GM23248 (cell line): Measurements from ENCODE around the gene KLHL30. TPM values are rescaled to one million over a fixed set of nuclear protein-coding genes. Genes with fewer than 3 reads are reported as not detected.

Experiments used
- DNase-seq: peaks from one replicate; pipeline ENCODE4 v3.0.0-alpha.2; 2015
- H2AFZ ChIP-seq: fragments of 200-600 bp; sonication (generic); 2 replicates; pipeline ENCODE4 v1.6.1; 2016; ENCODE audit warnings: antibody characterized with exemption
- H3F3A ChIP-seq: fragments of 200-600 bp; sonication (generic); 2 replicates; pipeline ENCODE4 v1.6.1; 2016; ENCODE audit warnings: mild to moderate bottlenecking, antibody characterized with exemption, mixed run types; ENCODE audit not compliant: insufficient read depth
- H3K27ac ChIP-seq: fragments of 200-600 bp; sonication (generic); 2 replicates; pipeline ENCODE4 v1.5.1; 2016; ENCODE audit warnings: mild to moderate bottlenecking
- H3K27me3 ChIP-seq: fragments of 200-600 bp; sonication (generic); replicated peaks from 2 replicates; pipeline ENCODE4 v1.6.1; 2016; ENCODE audit warnings: mild to moderate bottlenecking; ENCODE audit not compliant: insufficient read depth
- H3K36me3 ChIP-seq: fragments of 200-600 bp; sonication (generic); 2 replicates; pipeline ENCODE4 v1.6.1; 2016; ENCODE audit warnings: low read depth, mild to moderate bottlenecking
- H3K4me1 ChIP-seq: fragments of 200-600 bp; sonication (generic); 2 replicates; pipeline ENCODE4 v1.6.1; 2016; ENCODE audit warnings: mild to moderate bottlenecking; ENCODE audit not compliant: insufficient read depth
- H3K4me2 ChIP-seq: fragments of 200-600 bp; sonication (generic); one replicate; pipeline ENCODE4 v1.6.1; 2016; ENCODE audit warnings: mild to moderate bottlenecking; ENCODE audit not compliant: unreplicated experiment
- H3K4me3 ChIP-seq: fragments of 200-600 bp; sonication (generic); 2 replicates; pipeline ENCODE4 v1.5.1; 2016; ENCODE audit warnings: mild to moderate bottlenecking
- H3K79me2 ChIP-seq: fragments of 200-600 bp; sonication (generic); 2 replicates; pipeline ENCODE4 v1.6.1; 2016; ENCODE audit warnings: mild to moderate bottlenecking; ENCODE audit not compliant: insufficient read depth
- H3K9ac ChIP-seq: fragments of 200-600 bp; sonication (generic); 2 replicates; pipeline ENCODE4 v1.6.1; 2016; ENCODE audit warnings: mild to moderate bottlenecking
- H3K9me2 ChIP-seq: fragments of 200-600 bp; sonication (generic); 2 replicates; pipeline ENCODE4 v1.6.1; 2016; ENCODE audit warnings: mixed run types, mild to moderate bottlenecking, moderate library complexity; ENCODE audit not compliant: insufficient read depth
- H3K9me3 ChIP-seq: fragments of 200-600 bp; sonication (generic); one replicate; pipeline ENCODE4 v1.6.1; 2017; ENCODE audit warnings: low read depth
- H4K20me1 ChIP-seq: fragments of 200-600 bp; sonication (generic); 2 replicates; pipeline ENCODE4 v1.6.0; 2016; ENCODE audit not compliant: insufficient read depth
- EZH2 ChIP-seq: fragments of 200-600 bp; sonication (generic); IDR thresholded peaks from 2 replicates; pipeline ENCODE4 v1.6.1; 2018; ENCODE audit warnings: antibody characterized with exemption, mild to moderate bottlenecking; ENCODE audit not compliant: insufficient read depth, poor library complexity, severe bottlenecking
- EZH2phosphoT487 ChIP-seq: fragments of 200-600 bp; sonication (generic); IDR thresholded peaks from 2 replicates; pipeline ENCODE4 v1.6.1; 2018; ENCODE audit warnings: antibody characterized with exemption, moderate library complexity, mild to moderate bottlenecking, low read depth; ENCODE audit not compliant: insufficient read depth
- WGBS, 2 experiments: methylation state at CpG; one replicate each; pipeline ENCODE4 v1.1.6; 2015 to 2017; ENCODE audit warnings: low lambda C conversion rate in 2 of 2, low coverage in 1 of 2; ENCODE audit errors: missing lambda C conversion rate in 2 of 2; 5-methylcytosine and 5-hydroxymethylcytosine counted together
- in situ Hi-C: fragments of 300-500 bp; cut with MboI; formaldehyde crosslinking; loops from 2 replicates; pipeline ENCODE4 v1.15.0; 2020
- polyA plus RNA-seq: library from polyadenylated mRNA; unstranded; fragments of >200 nt; fragmentation: Nextera tagmentation; extraction: Ambion mirVana; gene quantifications from 2 replicates; pipeline ENCODE4 v1.2.1, GENCODE V29; 2016
- total RNA-seq: library from RNA; depleted of rRNA; stranded (reverse); fragments of >200 nt; shearing (Covaris generic); gene quantifications from 2 replicates; pipeline ENCODE4 v1.2.3, GENCODE V29; 2014

KLHL30 gene
- total and polyA plus RNA-seq, 2 experiments from 2014 or later: 0.05 to 0.11 TPM

GRCh38 chr2:238132463-238133450, 5.7 kb upstream of the KLHL30 start:
- no peak overlapping the region for H2AFZ ChIP-seq
- no peak overlapping the region for H3K4me2 ChIP-seq
- no peak overlapping the region for H3K4me3 ChIP-seq
- no peaks in the 10 kb centered on the region for H3K79me2 ChIP-seq
- H3F3A ChIP-seq: no peaks in the 10 kb centered on the region
- DNase-seq: no peak
- WGBS, 2 experiments: 89 to 90% methylated on average over 20 to 23 of the region's 23 CpGs
- H3K27me3 ChIP-seq: no peaks in the 10 kb centered on the region
- no peak overlapping the region for H3K9ac ChIP-seq
- no peaks in the 10 kb centered on the region for H3K9me3 ChIP-seq
- no peaks in the 10 kb centered on the region for H4K20me1 ChIP-seq
- no peaks in the 10 kb centered on the region for H3K36me3 ChIP-seq
- TF ChIP-seq EZH2phosphoT487: no peak
- TF ChIP-seq EZH2: no peak
- H3K9me2 ChIP-seq: no peaks in the 10 kb centered on the region
- in situ Hi-C loops: no loop called here
- H3K4me1 ChIP-seq: no peaks in the 10 kb centered on the region
- H3K27ac ChIP-seq: no peak overlapping the region

GRCh38 chr2:238133499-238134392, 4.7 kb upstream of the KLHL30 start:
- no peak overlapping the region for H2AFZ ChIP-seq
- no peak overlapping the region for H3K9ac ChIP-seq
- H3K27ac ChIP-seq: no peak overlapping the region
- in situ Hi-C loops: no loop called here
- no peak for TF ChIP-seq EZH2phosphoT487
- no peak for TF ChIP-seq EZH2
- no peak for DNase-seq
- H3K4me2 ChIP-seq: no peak overlapping the region
- H3K4me3 ChIP-seq: no peak overlapping the region
- no peaks in the 10 kb centered on the region for H3K9me2 ChIP-seq
- no peaks in the 10 kb centered on the region for H3K9me3 ChIP-seq
- H3K79me2 ChIP-seq: no peaks in the 10 kb centered on the region
- no peaks in the 10 kb centered on the region for H3K4me1 ChIP-seq
- WGBS, 2 experiments: 55 to 59% methylated on average over 13 to 14 of the region's 14 CpGs
- no peaks in the 10 kb centered on the region for H3K36me3 ChIP-seq
- H3K27me3 ChIP-seq: no peaks in the 10 kb centered on the region
- no peaks in the 10 kb centered on the region for H4K20me1 ChIP-seq
- no peaks in the 10 kb centered on the region for H3F3A ChIP-seq

GRCh38 chr2:238134393-238134785, 4.1 kb upstream of the KLHL30 start:
- in situ Hi-C loops: no loop called here
- no peaks in the 10 kb centered on the region for H3K4me1 ChIP-seq
- H2AFZ ChIP-seq: no peak overlapping the region
- TF ChIP-seq EZH2 (no peak), EZH2phosphoT487 (no peak)
- H3K79me2 ChIP-seq: no peaks in the 10 kb centered on the region
- no peak overlapping the region for H3K9ac ChIP-seq
- H4K20me1 ChIP-seq: no peaks in the 10 kb centered on the region
- no peaks in the 10 kb centered on the region for H3K9me2 ChIP-seq
- no peak overlapping the region for H3K4me2 ChIP-seq
- WGBS, 2 experiments: 77 to 82% methylated on average over 11 of the region's 11 CpGs
- H3F3A ChIP-seq: no peaks in the 10 kb centered on the region
- no peaks in the 10 kb centered on the region for H3K27me3 ChIP-seq
- H3K36me3 ChIP-seq: no peaks in the 10 kb centered on the region
- no peak overlapping the region for H3K27ac ChIP-seq
- H3K4me3 ChIP-seq: no peak overlapping the region
- no peaks in the 10 kb centered on the region for H3K9me3 ChIP-seq
- no peak for DNase-seq

DNA sequence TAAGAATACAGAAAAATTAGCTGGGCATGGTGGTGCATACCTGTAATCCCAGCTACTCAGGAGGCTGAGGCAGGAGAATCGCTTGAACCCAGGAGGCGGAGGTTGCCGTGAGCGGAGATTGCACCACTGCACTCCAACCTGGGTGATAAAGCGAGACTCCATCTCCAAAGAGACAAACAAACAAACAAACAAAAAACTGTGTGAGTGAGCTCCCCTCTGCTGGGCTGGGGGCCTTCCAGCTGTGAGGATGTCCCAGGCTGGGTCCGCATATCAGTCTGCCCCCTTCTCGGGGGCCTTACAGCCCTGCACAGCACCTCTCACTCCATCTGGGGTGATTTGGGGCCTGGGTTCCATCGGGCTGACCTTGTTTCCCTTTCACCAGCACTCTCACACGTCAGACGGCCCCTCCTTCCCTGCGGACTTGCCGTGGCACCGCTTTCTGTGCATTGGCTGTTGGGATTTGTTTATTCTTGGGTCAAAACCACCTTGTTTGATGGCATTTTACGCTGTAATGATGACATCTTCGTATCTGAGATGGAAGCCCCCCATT, 2.8 kb upstream of the KLHL30 start:
- TF ChIP-seq EZH2phosphoT487: no peak
- TF ChIP-seq EZH2: no peak
- no peaks in the 10 kb centered on the region for H3F3A ChIP-seq
- no peaks in the 10 kb centered on the region for H3K9me3 ChIP-seq
- no peak overlapping the region for H2AFZ ChIP-seq
- H3K27ac ChIP-seq: no peak overlapping the region
- no peak for DNase-seq
- H3K4me1 ChIP-seq: no peaks in the 10 kb centered on the region
- no peaks in the 10 kb centered on the region for H3K27me3 ChIP-seq
- no peaks in the 10 kb centered on the region for H3K79me2 ChIP-seq
- 85 to 89% methylated on average over 15 of the region's 15 CpGs for WGBS, 2 experiments
- in situ Hi-C loops: no loop called here
- no peaks in the 10 kb centered on the region for H4K20me1 ChIP-seq
- no peak overlapping the region for H3K9ac ChIP-seq
- H3K4me2 ChIP-seq: no peak overlapping the region
- no peaks in the 10 kb centered on the region for H3K36me3 ChIP-seq
- H3K9me2 ChIP-seq: no peaks in the 10 kb centered on the region
- no peak overlapping the region for H3K4me3 ChIP-seq
